HFFc6 (cell line): ENCODE data around the gene LRP1B. TPM values are rescaled to one million over a fixed set of nuclear protein-coding genes. Genes with fewer than 3 reads are reported as not detected.

ENCODE experiments used
- DNase-seq: peaks from one replicate; pipeline ENCODE4 v3.0.0-alpha.2; 2018
- H3K27ac Mint-ChIP-seq: 2 replicates; pipeline ENCODE4 v1.8.0; 2020; ENCODE audit warnings: mild to moderate bottlenecking, mixed read lengths
- H3K27me3 Mint-ChIP-seq: 2 replicates; pipeline ENCODE4 v1.8.0; 2021; ENCODE audit warnings: mild to moderate bottlenecking, moderate library complexity, mixed read lengths; ENCODE audit not compliant: insufficient read depth
- H3K36me3 Mint-ChIP-seq: 2 replicates; pipeline ENCODE4 v1.8.0; 2021; ENCODE audit warnings: low read depth, mixed read lengths
- H3K4me1 Mint-ChIP-seq: 2 replicates; pipeline ENCODE4 v1.8.0; 2020; ENCODE audit warnings: low read depth, mixed read lengths
- H3K4me3 Mint-ChIP-seq: 2 replicates; pipeline ENCODE4 v1.8.0; 2020; ENCODE audit warnings: mild to moderate bottlenecking, moderate library complexity, mixed read lengths
- H3K9me3 Mint-ChIP-seq: 2 replicates; pipeline ENCODE4 v1.8.0; 2020; ENCODE audit warnings: mild to moderate bottlenecking, mixed read lengths
- total RNA-seq, 6 experiments: library from RNA; stranded (reverse); fragmentation: NEBNext Ultra II Directional; extraction: Animal tissue kit (Norgen Biotek cat#: 25700); gene quantifications; 2 replicates in 1 of 6; 3 replicates in 5 of 6; pipeline ENCODE4 v1.2.3, GENCODE V29; 2021
- TF ChIP-seq, protein P1 (sequence below): fragments of 200-600 bp; sonication (generic); IDR thresholded peaks from 2 replicates; pipeline ENCODE4 v1.5.0; 2021; ENCODE audit warnings: antibody characterized with exemption, mild to moderate bottlenecking

Gene LRP1B
- total RNA-seq, 6 experiments from 2014 or later, result not detected

- no peak for DNase-seq
- Mint-ChIP-seq H3K4me1 (no peaks in the 10 kb centered on the region), H3K36me3 (peaks cover 8% of the 10 kb centered on the region; the same call in 1 of the 2 replicates), H3K9me3 (peaks cover 31% of the 10 kb centered on the region), H3K4me3 (no peak overlapping the region), H3K27ac (no peak overlapping the region), H3K27me3 (no peaks in the 10 kb centered on the region)
- TF ChIP-seq, protein P1, sequence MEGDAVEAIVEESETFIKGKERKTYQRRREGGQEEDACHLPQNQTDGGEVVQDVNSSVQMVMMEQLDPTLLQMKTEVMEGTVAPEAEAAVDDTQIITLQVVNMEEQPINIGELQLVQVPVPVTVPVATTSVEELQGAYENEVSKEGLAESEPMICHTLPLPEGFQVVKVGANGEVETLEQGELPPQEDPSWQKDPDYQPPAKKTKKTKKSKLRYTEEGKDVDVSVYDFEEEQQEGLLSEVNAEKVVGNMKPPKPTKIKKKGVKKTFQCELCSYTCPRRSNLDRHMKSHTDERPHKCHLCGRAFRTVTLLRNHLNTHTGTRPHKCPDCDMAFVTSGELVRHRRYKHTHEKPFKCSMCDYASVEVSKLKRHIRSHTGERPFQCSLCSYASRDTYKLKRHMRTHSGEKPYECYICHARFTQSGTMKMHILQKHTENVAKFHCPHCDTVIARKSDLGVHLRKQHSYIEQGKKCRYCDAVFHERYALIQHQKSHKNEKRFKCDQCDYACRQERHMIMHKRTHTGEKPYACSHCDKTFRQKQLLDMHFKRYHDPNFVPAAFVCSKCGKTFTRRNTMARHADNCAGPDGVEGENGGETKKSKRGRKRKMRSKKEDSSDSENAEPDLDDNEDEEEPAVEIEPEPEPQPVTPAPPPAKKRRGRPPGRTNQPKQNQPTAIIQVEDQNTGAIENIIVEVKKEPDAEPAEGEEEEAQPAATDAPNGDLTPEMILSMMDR, result no peak
These were observed 261.2 kb downstream of the LRP1B start for GRCh38 chr2:141869572-141869971.

- H3K4me1 Mint-ChIP-seq, result no peaks in the 10 kb centered on the region
- H3K36me3 Mint-ChIP-seq, result no peaks in the 10 kb centered on the region
- H3K27ac Mint-ChIP-seq, result no peak overlapping the region
- H3K9me3 Mint-ChIP-seq, result peaks cover 23% of the 10 kb centered on the region
- H3K4me3 Mint-ChIP-seq, result no peak overlapping the region
- H3K27me3 Mint-ChIP-seq, result no peaks in the 10 kb centered on the region
- no peak for DNase-seq
- TF ChIP-seq, protein P1, result no peak
These were observed 266.9 kb downstream of the LRP1B start for GRCh38 chr2:141863964-141864363.

DNA sequence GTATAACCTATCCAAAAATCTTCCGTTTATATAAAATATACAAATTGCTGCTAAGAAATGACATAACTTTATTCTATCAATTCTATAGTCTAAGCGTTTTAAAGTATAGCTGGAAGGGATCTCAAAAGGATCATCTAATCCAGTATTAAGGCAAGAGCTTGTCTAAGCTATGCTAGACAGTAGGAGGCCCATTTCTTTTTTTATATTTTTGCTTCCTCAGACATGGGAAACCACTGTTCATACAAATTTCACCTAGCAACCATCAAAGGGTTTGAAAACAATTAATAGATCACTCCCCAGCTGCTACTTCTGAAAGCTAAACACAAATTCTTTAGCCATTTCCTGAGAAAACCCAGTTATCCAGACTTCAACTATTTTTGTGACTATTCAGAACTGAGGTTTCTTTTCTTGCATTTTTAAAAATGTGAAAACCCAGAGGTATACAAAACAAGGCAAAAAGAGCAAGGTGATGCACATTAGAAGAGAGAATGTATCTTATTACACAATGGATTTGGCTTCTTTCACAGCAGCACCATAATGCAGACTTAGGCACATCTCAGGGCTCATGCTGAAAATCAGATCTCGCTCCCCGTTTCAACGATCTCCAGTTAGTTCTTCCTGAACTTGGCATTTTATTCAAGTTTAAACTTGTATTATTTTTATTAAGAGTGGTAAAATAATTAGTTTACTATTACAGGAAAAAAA lies 274.4 kb downstream of the LRP1B start:
- no peak overlapping the region for H3K27ac Mint-ChIP-seq
- peaks cover 41% of the 10 kb centered on the region for H3K9me3 Mint-ChIP-seq
- no peak overlapping the region for H3K4me3 Mint-ChIP-seq
- no peaks in the 10 kb centered on the region for H3K4me1 Mint-ChIP-seq
- TF ChIP-seq, protein P1, result no peak
- no peaks in the 10 kb centered on the region for H3K27me3 Mint-ChIP-seq
- H3K36me3 Mint-ChIP-seq, result no peaks in the 10 kb centered on the region
- no peak for DNase-seq

DNA sequence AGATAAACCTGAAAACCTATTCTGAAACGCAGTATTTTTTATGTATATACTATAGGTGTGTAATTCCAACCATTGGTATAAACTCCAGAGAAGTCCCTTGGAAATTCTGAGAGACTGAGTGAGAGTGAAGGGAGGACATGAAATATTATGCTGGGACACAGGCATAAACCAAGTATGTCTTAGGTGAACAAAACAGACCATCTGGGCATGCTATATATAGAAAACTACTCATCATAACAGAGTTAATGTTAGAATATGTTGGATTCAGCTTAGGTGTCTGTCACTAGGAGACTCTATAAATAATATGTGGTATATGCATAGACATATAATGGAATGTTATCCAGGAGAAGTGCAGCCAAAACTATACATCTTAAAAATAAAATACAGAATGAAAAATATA lies 282.6 kb downstream of the LRP1B start:
- no peaks in the 10 kb centered on the region for H3K27me3 Mint-ChIP-seq
- no peak overlapping the region for H3K27ac Mint-ChIP-seq
- no peaks in the 10 kb centered on the region for H3K4me1 Mint-ChIP-seq

DNA sequence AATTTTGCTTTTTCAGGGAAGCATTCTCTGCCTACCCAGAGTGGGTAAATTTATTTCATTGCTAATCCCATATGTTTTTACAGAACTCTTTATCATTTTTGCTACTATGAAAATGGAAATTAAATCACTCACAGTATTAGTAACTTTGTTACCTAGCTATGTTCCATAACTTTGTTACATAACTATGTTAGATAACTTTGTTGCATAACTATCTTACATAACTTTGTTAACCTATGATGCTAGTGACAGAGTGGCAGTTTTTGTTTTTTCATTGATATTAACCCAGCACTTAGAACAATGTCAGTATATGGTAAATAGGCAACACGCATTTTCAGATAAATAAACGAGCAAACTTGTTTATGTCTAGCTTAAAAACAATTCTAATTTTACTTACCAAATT lies 286.6 kb downstream of the LRP1B start:
- DNase-seq, result no peak
- no peaks in the 10 kb centered on the region; the same call in 1 of the 2 replicates for H3K27me3 Mint-ChIP-seq
- H3K27ac Mint-ChIP-seq, result no peak overlapping the region
- no peaks in the 10 kb centered on the region for H3K4me1 Mint-ChIP-seq
- peaks cover 18% of the 10 kb centered on the region for H3K9me3 Mint-ChIP-seq
- TF ChIP-seq, protein P1, result no peak
- no peaks in the 10 kb centered on the region for H3K36me3 Mint-ChIP-seq
- H3K4me3 Mint-ChIP-seq, result no peak overlapping the region

More for the DNA sequence above, 282.6 kb downstream of the LRP1B start:
- no peak overlapping the region for H3K4me3 Mint-ChIP-seq
- TF ChIP-seq, protein P1, result no peak
- peaks cover 9% of the 10 kb centered on the region for H3K9me3 Mint-ChIP-seq
- no peak for DNase-seq
- no peaks in the 10 kb centered on the region for H3K36me3 Mint-ChIP-seq
